GM10248 (cell line): ENCODE results near the gene LNX2.
A peak's percentile ranks its signal among the peaks of the same experiment; 100 is the strongest.

ENCODE experiments used
- CTCF ChIA-PET: fragments of 300-600 bp; sonication (Branson Sonifier 250); formaldehyde crosslinking; extraction: SDS; loops from one replicate; lab custom pipeline; 2021; ENCODE audit warnings: antibody characterized with exemption; lab: Yijun Ruan, JAX
- POLR2A ChIA-PET: fragments of 350-650 bp; sonication (Branson Sonifier 250); formaldehyde crosslinking; extraction: SDS; loops from one replicate; lab custom pipeline; 2020; ENCODE audit warnings: antibody characterized with exemption; lab: Yijun Ruan, JAX
- DNase-seq: peaks from one replicate; pipeline ENCODE4 v3.0.0; 2012; ENCODE audit errors: extremely low spot score
- TF ChIP-seq, protein P1 (sequence below): IDR thresholded peaks from 2 replicates; pipeline ENCODE4 v1.5.1; 2012; ENCODE audit warnings: mild to moderate bottlenecking, low read depth; ENCODE audit errors: extremely low read depth, missing control alignments, control extremely low read depth

Gene LNX2

DNA sequence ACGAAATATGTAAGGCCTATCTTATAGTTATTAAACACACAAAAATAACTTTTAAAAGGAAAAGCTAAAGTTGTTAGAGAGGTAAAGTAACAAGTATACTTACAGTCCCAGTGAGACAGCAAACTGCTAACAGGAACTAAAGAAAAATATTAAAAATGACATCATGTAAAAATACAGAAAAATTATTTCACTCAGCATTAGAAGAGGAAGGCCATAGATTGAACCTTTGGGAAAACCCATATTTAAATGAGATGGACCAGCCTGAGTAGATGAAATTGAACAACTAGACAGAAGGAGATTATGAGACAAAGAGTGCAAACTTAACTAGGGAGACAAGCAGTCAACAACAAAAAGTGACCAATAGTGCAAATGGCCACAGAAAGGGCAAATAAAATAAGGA lies 49.4 kb downstream of the LNX2 start:
- DNase-seq: no peak
- TF ChIP-seq, protein P1, sequence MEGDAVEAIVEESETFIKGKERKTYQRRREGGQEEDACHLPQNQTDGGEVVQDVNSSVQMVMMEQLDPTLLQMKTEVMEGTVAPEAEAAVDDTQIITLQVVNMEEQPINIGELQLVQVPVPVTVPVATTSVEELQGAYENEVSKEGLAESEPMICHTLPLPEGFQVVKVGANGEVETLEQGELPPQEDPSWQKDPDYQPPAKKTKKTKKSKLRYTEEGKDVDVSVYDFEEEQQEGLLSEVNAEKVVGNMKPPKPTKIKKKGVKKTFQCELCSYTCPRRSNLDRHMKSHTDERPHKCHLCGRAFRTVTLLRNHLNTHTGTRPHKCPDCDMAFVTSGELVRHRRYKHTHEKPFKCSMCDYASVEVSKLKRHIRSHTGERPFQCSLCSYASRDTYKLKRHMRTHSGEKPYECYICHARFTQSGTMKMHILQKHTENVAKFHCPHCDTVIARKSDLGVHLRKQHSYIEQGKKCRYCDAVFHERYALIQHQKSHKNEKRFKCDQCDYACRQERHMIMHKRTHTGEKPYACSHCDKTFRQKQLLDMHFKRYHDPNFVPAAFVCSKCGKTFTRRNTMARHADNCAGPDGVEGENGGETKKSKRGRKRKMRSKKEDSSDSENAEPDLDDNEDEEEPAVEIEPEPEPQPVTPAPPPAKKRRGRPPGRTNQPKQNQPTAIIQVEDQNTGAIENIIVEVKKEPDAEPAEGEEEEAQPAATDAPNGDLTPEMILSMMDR: no peak
- POLR2A ChIA-PET: no interaction called here
- CTCF ChIA-PET: interaction anchor here (1.4 kb wide), 1 partner anchor 27 kb away, joined by 3 read pairs; no protein-coding TSS in a partner anchor

DNA sequence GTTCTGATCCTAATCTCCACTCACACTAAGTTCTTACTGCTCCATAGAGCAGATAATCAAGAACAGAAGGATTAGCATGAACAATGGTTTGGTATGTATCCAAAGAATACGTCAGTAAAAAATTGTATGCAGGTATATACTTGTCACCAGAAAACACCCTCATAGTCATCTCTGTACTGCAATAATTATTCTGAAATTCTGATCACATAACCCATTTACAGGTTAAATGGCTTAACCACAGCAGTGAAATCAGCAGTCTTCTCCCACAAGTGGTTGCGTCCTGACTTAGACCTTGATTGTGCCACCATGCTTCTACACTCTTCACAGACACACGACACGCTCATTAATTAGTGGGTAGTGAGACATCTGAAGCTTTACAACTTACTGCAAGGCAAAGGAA lies 50.9 kb downstream of the LNX2 start:
- ChIA-PET POLR2A (no interaction called here), CTCF (interaction anchor here (0.9 to 1.4 kb wide), 2 partner anchors 18 to 26 kb away, joined by 3 read pairs; no protein-coding TSS in a partner anchor)
- no peak for DNase-seq
- TF ChIP-seq, protein P1: no peak

DNA sequence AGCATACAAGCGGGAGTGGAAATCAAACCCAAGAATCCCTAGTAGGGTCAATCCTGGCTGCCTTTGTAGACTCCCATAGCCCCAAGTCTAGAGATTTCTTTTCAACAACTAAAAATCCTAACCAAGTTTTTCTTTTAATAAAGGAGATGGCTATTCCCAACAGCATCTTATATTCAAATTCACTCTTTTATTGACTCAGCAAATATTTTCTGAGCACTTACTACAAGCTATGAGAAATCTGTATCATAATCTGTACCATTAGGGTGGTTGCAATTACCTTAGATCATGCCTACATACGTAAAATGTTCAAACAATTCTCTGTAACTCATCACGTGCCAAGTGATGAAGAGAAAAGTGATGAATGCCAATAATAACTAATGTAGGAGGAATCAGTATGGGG lies 54.5 kb downstream of the LNX2 start:
- TF ChIP-seq, protein P1: no peak
- CTCF ChIA-PET: interaction anchor here (0.9 to 1.5 kb wide), 4 partner anchors 9 to 261 kb away, joined by 3 to 5 read pairs (median 4); no protein-coding TSS in a partner anchor
- DNase-seq: no peak
- POLR2A ChIA-PET: no interaction called here

DNA sequence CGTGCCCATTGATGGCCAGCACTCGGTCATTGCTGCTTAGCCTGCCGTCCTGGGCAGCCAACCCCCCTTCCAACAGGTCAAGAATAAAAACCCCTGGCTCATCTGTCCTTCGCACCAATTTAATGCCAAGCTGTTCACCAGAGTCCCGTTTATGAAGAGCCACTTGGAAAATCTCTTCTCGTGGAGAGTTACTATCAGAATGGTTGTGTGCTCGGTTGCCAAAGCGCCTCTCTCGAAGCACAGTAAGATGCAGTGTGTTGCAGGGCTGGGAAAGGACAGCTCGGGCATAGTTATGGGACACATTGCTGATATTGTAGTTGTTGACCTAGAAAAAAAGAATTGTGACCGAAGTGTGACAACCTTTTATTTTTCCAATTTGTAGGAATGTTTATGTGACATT lies 57.9 kb downstream of the LNX2 start:
- CTCF ChIA-PET: interaction anchor here (2.0 kb wide), 1 partner anchor 8 kb away, joined by 10 read pairs; no protein-coding TSS in a partner anchor

DNA sequence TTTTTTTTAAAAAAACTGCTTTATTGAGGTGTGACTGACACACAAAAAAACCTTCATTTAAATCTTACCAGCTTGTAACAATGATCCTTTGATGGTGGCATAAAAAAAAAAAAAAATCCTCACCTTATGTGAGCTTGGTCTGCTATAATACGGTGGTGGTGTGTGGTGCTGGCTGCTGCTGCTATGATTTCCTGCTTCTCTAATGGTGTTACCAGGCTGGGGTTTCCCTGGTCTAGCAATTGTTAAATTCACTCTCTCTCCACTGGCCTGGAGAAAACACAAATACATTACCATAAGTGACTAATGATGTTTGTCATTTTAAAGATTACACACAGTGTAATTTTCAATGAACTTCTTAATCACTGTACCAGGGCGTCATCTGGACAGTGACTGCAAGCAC lies 60.6 kb downstream of the LNX2 start:
- ChIA-PET POLR2A (no interaction called here), CTCF (interaction anchor here (1.5 to 2.2 kb wide), 4 partner anchors 10 to 267 kb away, joined by 3 to 10 read pairs (median 6); no protein-coding TSS in a partner anchor)
- DNase-seq: no peak
- TF ChIP-seq, protein P1: no peak

More for the DNA sequence above, 57.9 kb downstream of the LNX2 start:
- POLR2A ChIA-PET: no interaction called here
- TF ChIP-seq, protein P1: no peak
- DNase-seq: no peak

DNA sequence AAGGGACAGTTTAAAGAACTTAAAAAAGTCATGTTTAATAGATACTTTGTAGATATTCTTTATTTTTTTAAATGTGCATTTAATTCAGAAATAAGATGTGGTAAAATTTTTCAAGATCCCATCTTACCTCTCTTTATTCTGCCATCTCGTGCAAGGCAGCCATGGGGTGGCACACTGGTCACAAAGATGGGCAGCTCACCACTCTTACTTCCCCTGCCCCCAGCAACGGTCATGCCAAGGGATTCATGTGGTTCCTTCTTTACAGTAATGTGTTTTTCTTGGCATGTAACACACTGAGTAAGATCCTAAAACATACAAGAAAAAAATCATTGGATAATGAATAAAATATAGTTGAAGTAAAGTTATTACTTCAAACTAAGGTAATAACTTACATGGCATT lies 64.2 kb downstream of the LNX2 start:
- DNase-seq: no peak
- ChIA-PET CTCF (interaction anchor here (0.9 to 2.8 kb wide), 6 partner anchors 8 to 271 kb away, joined by 3 to 10 read pairs (median 4); no protein-coding TSS in a partner anchor), POLR2A (no interaction called here)
- TF ChIP-seq, protein P1: peak; percentile 17
